ENCODE data around the gene ZNF831. TPM values are rescaled to one million over a fixed set of nuclear protein-coding genes. Genes with fewer than 3 reads are reported as not detected.

The ZNF831 gene
- total RNA-seq, 1 donor from 2014 or later, result not detected

GRCh38 chr20:59242714-59243626, 79.3 kb downstream of the ZNF831 start:
- Histone ChIP-seq H2AFZ (ENCODE audit: low read depth, low read length) (no peak overlapping the region), H3K9ac (ENCODE audit: low read length) (no peak overlapping the region), H3K4me1 (ENCODE audit: insufficient read depth, low read length) (no peaks in the 10 kb centered on the region), H3K36me3 (ENCODE audit: insufficient read depth, low read length) (no peaks in the 10 kb centered on the region), H3K79me2 (ENCODE audit: insufficient read depth, low read length) (no peaks in the 10 kb centered on the region), H3K27ac (ENCODE audit: low read depth, low read length) (no peak overlapping the region), H3K27me3 (ENCODE audit: insufficient read depth, low read length) (no peaks in the 10 kb centered on the region), H3K9me3 (ENCODE audit: insufficient read depth, low read depth, low read length) (no peaks in the 10 kb centered on the region), H3K4me3 (ENCODE audit: insufficient read depth, low read depth, low read length) (no peak overlapping the region), H3K4me2 (ENCODE audit: low read length) (no peak overlapping the region), H4K20me1 (ENCODE audit: insufficient read depth, low read length) (no peaks in the 10 kb centered on the region)
- Mint-ChIP-seq H3K4me3 (ENCODE audit: unreplicated experiment) (no peak overlapping the region), H3K4me1 (ENCODE audit: low read depth, unreplicated experiment) (peaks cover 12% of the 10 kb centered on the region), H3K27ac (ENCODE audit: unreplicated experiment) (no peak overlapping the region), H3K36me3 (ENCODE audit: low read depth, unreplicated experiment) (no peaks in the 10 kb centered on the region), H3K9me3 (ENCODE audit: unreplicated experiment) (peaks cover 2% of the 10 kb centered on the region), H3K27me3 (ENCODE audit: low read depth, unreplicated experiment) (peaks cover 5% of the 10 kb centered on the region)
- FAIRE-seq (no peak), DNase-seq (ENCODE audit: low read depth) (no peak)
- TF ChIP-seq CTCF (IDR thresholded peaks at IDR 0.05; ENCODE audit: insufficient read depth, low read depth, low read length) (no peak), EZH2 (IDR thresholded peaks at IDR 0.05; ENCODE audit: insufficient read depth, low read length) (no peak)

- H3K27me3 ChIP-seq (ENCODE audit: insufficient read depth, low read length), result no peaks in the 10 kb centered on the region
- peaks cover 5% of the 10 kb centered on the region for H3K9me3 Mint-ChIP-seq (ENCODE audit: unreplicated experiment)
- H3K27ac Mint-ChIP-seq (ENCODE audit: unreplicated experiment), result no peak overlapping the region
- FAIRE-seq (no peak), DNase-seq (ENCODE audit: low read depth) (no peak)
- no peak overlapping the region for H3K4me2 ChIP-seq (ENCODE audit: low read length)
- TF ChIP-seq CTCF (IDR thresholded peaks at IDR 0.05; ENCODE audit: insufficient read depth, low read depth, low read length) (no peak), EZH2 (IDR thresholded peaks at IDR 0.05; ENCODE audit: insufficient read depth, low read length) (no peak)
- no peak overlapping the region for H3K4me3 ChIP-seq (ENCODE audit: insufficient read depth, low read depth, low read length)
- H3K9ac ChIP-seq (ENCODE audit: low read length), result no peak overlapping the region
- H3K27me3 Mint-ChIP-seq (ENCODE audit: low read depth, unreplicated experiment), result peaks cover 14% of the 10 kb centered on the region
- peaks cover 15% of the 10 kb centered on the region for H3K4me1 Mint-ChIP-seq (ENCODE audit: low read depth, unreplicated experiment)
- H3K4me1 ChIP-seq (ENCODE audit: insufficient read depth, low read length), result no peaks in the 10 kb centered on the region
- H3K4me3 Mint-ChIP-seq (ENCODE audit: unreplicated experiment), result no peak overlapping the region
- no peaks in the 10 kb centered on the region for H3K9me3 ChIP-seq (ENCODE audit: insufficient read depth, low read depth, low read length)
- no peaks in the 10 kb centered on the region for H4K20me1 ChIP-seq (ENCODE audit: insufficient read depth, low read length)
- no peaks in the 10 kb centered on the region for H3K36me3 ChIP-seq (ENCODE audit: insufficient read depth, low read length)
- H2AFZ ChIP-seq (ENCODE audit: low read depth, low read length), result no peak overlapping the region
- H3K36me3 Mint-ChIP-seq (ENCODE audit: low read depth, unreplicated experiment), result no peaks in the 10 kb centered on the region
- no peaks in the 10 kb centered on the region for H3K79me2 ChIP-seq (ENCODE audit: insufficient read depth, low read length)
- H3K27ac ChIP-seq (ENCODE audit: low read depth, low read length), result no peak overlapping the region
Observed at GRCh38 chr20:59246691-59247400, 83.2 kb downstream of the ZNF831 start.

All from astrocyte (in vitro differentiated cells and primary cell).